ENCODE results near the gene TANK.

- no peak for TF ChIP-seq CTCF (IDR thresholded peaks at IDR 0.05)
- TF ChIP-seq SMAD3 (CRISPR knock-in tag; IDR thresholded peaks at IDR 0.05; ENCODE audit: borderline replicate concordance): no peak
- no peak for TF ChIP-seq E2F5 (CRISPR knock-in tag; IDR thresholded peaks at IDR 0.05)
- no peak for TF ChIP-seq MAX (CRISPR knock-in tag; IDR thresholded peaks at IDR 0.05)
These were observed 77.4 kb downstream of the TANK start for GRCh38 chr2:161237392-161238264.

Data from WTC11 (cell line).